SK-N-SH (cell line): ENCODE measurements around the gene SLC8A1.

Experiments
- CTCF ChIP-seq: fragments of 200-600 bp; sonication (generic); IDR thresholded peaks from 2 replicates; pipeline ENCODE4 v1.6.1; 2017; ENCODE audit warnings: antibody characterized with exemption, mild to moderate bottlenecking, moderate library complexity
- EP300 ChIP-seq, 2 experiments: IDR thresholded peaks; 2 replicates each; pipeline versions ENCODE4 v1.4.0 to v1.6.1; 2012; ENCODE audit warnings: borderline replicate concordance in 1 of 2, low read depth in 1 of 2, low read length in 1 of 2
- FOXJ3 ChIP-seq: sonication (generic); formaldehyde crosslinking; IDR thresholded peaks from 2 replicates; pipeline ENCODE4 v1.5.1; 2020; ENCODE audit warnings: mild to moderate bottlenecking, missing genetic modification reagents
- MAX ChIP-seq: IDR thresholded peaks from 2 replicates; pipeline ENCODE4 v1.4.0; 2012; ENCODE audit warnings: low read depth
- POLR2AphosphoS5 ChIP-seq: IDR thresholded peaks from 2 replicates; pipeline ENCODE4 v1.6.1; 2012; ENCODE audit warnings: low read depth, low read length
- RAD21 ChIP-seq: IDR thresholded peaks from 2 replicates; pipeline ENCODE4 v1.6.1; 2012; ENCODE audit warnings: mild to moderate bottlenecking, low read length
- REST ChIP-seq: IDR thresholded peaks from 2 replicates; pipeline ENCODE4 v1.6.1; 2012; ENCODE audit warnings: mild to moderate bottlenecking, low read depth, low read length, moderate library complexity
- SIN3A ChIP-seq: IDR thresholded peaks from 2 replicates; pipeline ENCODE4 v1.6.1; 2012; ENCODE audit warnings: low read depth, mild to moderate bottlenecking, low read length, moderate library complexity, borderline replicate concordance
- SMC3 ChIP-seq: IDR thresholded peaks from 2 replicates; pipeline ENCODE4 v1.6.1; 2012; ENCODE audit warnings: low read depth, low read length, improper control_type of control experiment

GRCh38 chr2:40200366-40200915 is 251.4 kb downstream of the SLC8A1 start:
- no peak for TF ChIP-seq CTCF
- TF ChIP-seq MAX: no peak
- no peak for TF ChIP-seq SIN3A
- TF ChIP-seq SMC3: no peak
- no peak for TF ChIP-seq REST
- no peak for TF ChIP-seq RAD21
- TF ChIP-seq EP300 (IDR thresholded peaks at IDR 0.05; ENCODE audit: borderline replicate concordance in 1 of 2, low read depth in 1 of 2, low read length in 1 of 2): no peak
- TF ChIP-seq FOXJ3 (CRISPR knock-in tag): no peak
- no peak for TF ChIP-seq POLR2AphosphoS5
